Measurements from ENCODE around the gene LGALS14.

GRCh38 chr19:39710333-39710890 is 6.1 kb downstream of the LGALS14 start:
- TF ChIP-seq ELF4 (CRISPR knock-in tag; IDR thresholded peaks at IDR 0.05; ENCODE audit: low read depth) (no peak), SMAD4 (CRISPR knock-in tag; IDR thresholded peaks at IDR 0.05) (no peak), NFE2L1 (CRISPR knock-in tag; IDR thresholded peaks at IDR 0.05) (no peak), CTCF (IDR thresholded peaks at IDR 0.05) (no peak), AFF4 (CRISPR knock-in tag; IDR thresholded peaks at IDR 0.05; ENCODE audit: borderline replicate concordance) (no peak), ATF3 (CRISPR knock-in tag; conservative IDR thresholded peaks at IDR 0.05) (no peak), FOXK1 (CRISPR knock-in tag; IDR thresholded peaks at IDR 0.05) (no peak), ZNF138 (CRISPR knock-in tag; conservative IDR thresholded peaks at IDR 0.05) (no peak), JUN (CRISPR knock-in tag; IDR thresholded peaks at IDR 0.05) (no peak), TEAD4 (CRISPR knock-in tag; IDR thresholded peaks at IDR 0.05) (no peak), FOXJ3 (CRISPR knock-in tag; IDR thresholded peaks at IDR 0.05; ENCODE audit: borderline replicate concordance) (no peak), ETV6 (CRISPR knock-in tag; IDR thresholded peaks at IDR 0.05) (no peak)
